ENCODE results near the gene WDFY4.

- no peak for TF ChIP-seq TCF7L2 (IDR thresholded peaks at IDR 0.05; ENCODE audit: low read depth, low read length)
- no peak for TF ChIP-seq CTCF (IDR thresholded peaks at IDR 0.05)
These were observed 267.0 kb downstream of the WDFY4 start for GRCh38 chr10:48951707-48952106.
